ENCODE measurements around the gene RAP1GAP2. TPM values are rescaled to one million over a fixed set of nuclear protein-coding genes. Genes with fewer than 3 reads are reported as not detected.

Gene RAP1GAP2
- total RNA-seq, 3 donors from 2014 or later = 26.6 to 45.3 (median 43.3) TPM

DNA sequence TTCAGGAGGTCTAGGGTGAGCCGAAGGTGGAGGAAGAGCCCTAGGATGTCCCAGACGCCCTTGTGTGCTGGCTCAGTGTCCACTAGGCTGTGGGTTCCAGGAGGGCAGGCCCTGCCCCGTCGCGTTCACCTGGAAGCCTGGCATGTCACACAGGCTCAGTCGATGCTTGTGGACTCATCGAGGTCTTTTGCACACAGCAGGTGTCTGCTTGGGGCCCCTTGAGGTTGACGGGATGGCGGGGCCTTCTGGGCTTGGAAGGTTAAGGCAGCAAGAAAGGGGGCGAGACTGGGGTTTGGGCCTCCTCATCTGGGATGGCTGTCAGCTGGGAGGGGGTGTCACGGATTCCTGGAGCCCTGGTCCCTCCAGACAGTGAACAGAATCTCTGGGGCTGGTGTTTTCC lies 1.9 kb downstream of the RAP1GAP2 start:
- H3K9me3 ChIP-seq = no peaks in the 10 kb centered on the region
- ATAC-seq (no peak), DNase-seq (no peak)
- no peak for TF ChIP-seq CTCF (IDR thresholded peaks at IDR 0.05)
- H3K4me1 ChIP-seq (ENCODE audit: low read depth) = peaks cover 26% of the 10 kb centered on the region
- no peak overlapping the region for H3K4me3 ChIP-seq
- H3K36me3 ChIP-seq (ENCODE audit: low read depth) = no peaks in the 10 kb centered on the region
- intact Hi-C loops (cut with DNase I, micrococcal nuclease) = no loop called here

GRCh38 chr17:2798678-2799077 lies 2.4 kb downstream of the RAP1GAP2 start:
- Histone ChIP-seq H3K4me1 (ENCODE audit: low read depth) (peaks cover 26% of the 10 kb centered on the region), H3K4me3 (no peak overlapping the region), H3K36me3 (ENCODE audit: low read depth) (no peaks in the 10 kb centered on the region), H3K9me3 (no peaks in the 10 kb centered on the region)
- DNase-seq = no peak
- ATAC-seq = no peak
- intact Hi-C loops (cut with DNase I, micrococcal nuclease) = no loop called here
- no peak for TF ChIP-seq CTCF (IDR thresholded peaks at IDR 0.05)

GRCh38 chr17:2799653-2800052 lies 3.4 kb downstream of the RAP1GAP2 start:
- Histone ChIP-seq H3K4me1 (ENCODE audit: low read depth) (peaks cover 26% of the 10 kb centered on the region), H3K4me3 (no peak overlapping the region), H3K9me3 (no peaks in the 10 kb centered on the region), H3K36me3 (ENCODE audit: low read depth) (no peaks in the 10 kb centered on the region)
- no peak for DNase-seq
- ATAC-seq = no peak
- intact Hi-C loops (cut with DNase I, micrococcal nuclease) = no loop called here
- TF ChIP-seq CTCF (IDR thresholded peaks at IDR 0.05) = no peak

DNA sequence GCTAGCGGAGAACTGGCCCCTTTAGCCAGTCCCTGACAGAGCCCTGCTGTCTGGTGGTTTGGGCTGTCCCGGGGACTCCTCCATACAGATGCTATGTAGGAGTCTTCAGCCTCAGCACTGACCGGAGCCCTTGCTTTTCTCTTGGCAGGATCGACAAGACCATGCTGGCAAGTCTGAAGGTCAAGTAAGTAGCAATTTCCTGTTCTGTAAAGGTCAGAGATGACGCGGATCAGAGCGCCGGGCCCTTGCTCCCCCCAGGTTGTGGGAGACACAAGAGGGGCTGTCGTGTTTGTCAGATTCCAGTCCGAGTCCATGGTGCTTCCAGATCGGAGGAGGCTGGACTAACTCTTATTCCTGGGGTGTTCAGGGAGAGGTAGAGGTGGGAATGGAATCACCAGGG lies 4.1 kb downstream of the RAP1GAP2 start:
- intact Hi-C loops (cut with DNase I, micrococcal nuclease) = no loop called here
- H3K4me3 ChIP-seq = no peak overlapping the region
- H3K4me1 ChIP-seq (ENCODE audit: low read depth) = peaks cover 26% of the 10 kb centered on the region
- H3K9me3 ChIP-seq = no peaks in the 10 kb centered on the region
- H3K36me3 ChIP-seq (ENCODE audit: low read depth) = no peaks in the 10 kb centered on the region
- DNase-seq (no peak), ATAC-seq (no peak)
- no peak for TF ChIP-seq CTCF (IDR thresholded peaks at IDR 0.05)

- TF ChIP-seq CTCF (IDR thresholded peaks at IDR 0.05) = no peak
- intact Hi-C loops (cut with DNase I, micrococcal nuclease) = no loop called here
- ATAC-seq (no peak), DNase-seq (no peak)
- Histone ChIP-seq H3K9me3 (no peaks in the 10 kb centered on the region), H3K36me3 (ENCODE audit: low read depth) (no peaks in the 10 kb centered on the region), H3K4me1 (ENCODE audit: low read depth) (peaks cover 19% of the 10 kb centered on the region), H3K4me3 (no peak overlapping the region)
Measured at GRCh38 chr17:2801841-2802240, 5.6 kb downstream of the RAP1GAP2 start.

- no peaks in the 10 kb centered on the region for H3K9me3 ChIP-seq
- H3K4me1 ChIP-seq (ENCODE audit: low read depth) = peaks cover 20% of the 10 kb centered on the region
- no peaks in the 10 kb centered on the region for H3K36me3 ChIP-seq (ENCODE audit: low read depth)
- H3K4me3 ChIP-seq = no peak overlapping the region
- ATAC-seq (no peak), DNase-seq (no peak)
- intact Hi-C loops (cut with DNase I, micrococcal nuclease) = no loop called here
- no peak for TF ChIP-seq CTCF (IDR thresholded peaks at IDR 0.05)
Measured at GRCh38 chr17:2802574-2802973, 6.3 kb downstream of the RAP1GAP2 start.

Data from mucosa of descending colon (tissue), 3 donors.